HCEC 1CT (cell line): ENCODE measurements around the gene CHD3.

Experiments used
- DNase-seq: peaks from one replicate; pipeline ENCODE4 v3.0.0-alpha.2; 2017

The CHD3 gene

GRCh38 chr17:7875804-7876370, 12.7 kb upstream of the CHD3 start:
- no peak for DNase-seq

GRCh38 chr17:7878234-7878633, 10.4 kb upstream of the CHD3 start:
- DNase-seq = no peak

- no peak for DNase-seq
Measured at GRCh38 chr17:7880076-7880868, 8.3 kb upstream of the CHD3 start.

DNA sequence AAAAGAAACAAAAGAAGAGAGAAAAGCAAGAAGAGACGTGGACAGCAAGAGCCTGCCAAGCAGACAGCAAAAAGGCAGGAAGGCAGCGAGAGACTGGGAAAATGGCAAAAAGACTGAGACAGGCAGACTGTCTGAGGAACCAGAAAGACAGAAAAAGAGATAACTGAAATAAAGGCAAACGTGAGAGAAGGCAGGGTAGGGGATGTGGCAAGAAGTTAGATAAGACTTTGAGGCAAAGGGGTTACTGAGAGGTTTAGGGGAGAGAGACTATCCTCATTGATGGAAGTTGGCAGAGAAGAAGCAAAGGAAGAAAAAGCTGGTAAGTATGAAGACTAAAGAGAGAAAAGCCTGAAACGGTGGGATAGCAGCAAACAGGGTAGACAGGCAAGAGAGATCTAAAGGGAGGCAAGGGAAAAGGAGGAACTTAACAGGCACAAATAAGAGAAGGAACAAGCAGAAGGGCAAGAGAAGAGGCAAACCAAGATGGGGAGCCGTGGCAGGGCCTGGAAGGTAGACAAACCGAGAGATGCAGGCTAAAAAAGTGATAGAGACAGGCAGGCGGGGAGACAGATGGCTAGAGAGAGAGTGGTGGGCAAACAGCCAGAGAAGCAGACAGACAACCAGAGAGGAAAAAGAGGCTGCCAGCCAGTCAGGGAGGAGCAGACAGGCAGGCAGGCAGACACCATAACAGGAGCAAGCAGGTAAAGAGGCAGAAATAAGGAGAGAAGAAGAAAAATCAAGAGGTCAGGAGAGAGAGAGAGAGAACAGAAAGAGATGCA, 7.1 kb upstream of the CHD3 start:
- DNase-seq = no peak

DNA sequence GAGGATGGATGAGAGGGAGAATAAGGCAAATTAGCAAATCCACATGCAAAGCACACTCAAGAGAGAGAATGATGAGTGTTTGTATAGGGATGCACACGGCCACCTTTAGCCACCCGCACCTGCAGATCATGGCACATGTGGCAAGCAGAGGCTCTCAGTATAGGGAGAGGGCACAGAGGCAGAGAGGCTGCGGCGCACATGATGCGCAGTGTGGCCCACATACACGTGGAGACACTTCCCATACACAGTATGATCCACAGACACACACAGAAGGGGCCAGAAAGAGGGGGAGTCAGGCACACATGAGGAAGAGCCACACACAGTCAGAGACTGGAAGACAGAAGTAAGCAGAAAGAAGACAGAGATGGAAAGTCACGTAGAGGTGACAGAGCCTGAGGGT, 6.5 kb upstream of the CHD3 start:
- DNase-seq = no peak

GRCh38 chr17:7882629-7883028, 6.0 kb upstream of the CHD3 start:
- DNase-seq = no peak

DNA sequence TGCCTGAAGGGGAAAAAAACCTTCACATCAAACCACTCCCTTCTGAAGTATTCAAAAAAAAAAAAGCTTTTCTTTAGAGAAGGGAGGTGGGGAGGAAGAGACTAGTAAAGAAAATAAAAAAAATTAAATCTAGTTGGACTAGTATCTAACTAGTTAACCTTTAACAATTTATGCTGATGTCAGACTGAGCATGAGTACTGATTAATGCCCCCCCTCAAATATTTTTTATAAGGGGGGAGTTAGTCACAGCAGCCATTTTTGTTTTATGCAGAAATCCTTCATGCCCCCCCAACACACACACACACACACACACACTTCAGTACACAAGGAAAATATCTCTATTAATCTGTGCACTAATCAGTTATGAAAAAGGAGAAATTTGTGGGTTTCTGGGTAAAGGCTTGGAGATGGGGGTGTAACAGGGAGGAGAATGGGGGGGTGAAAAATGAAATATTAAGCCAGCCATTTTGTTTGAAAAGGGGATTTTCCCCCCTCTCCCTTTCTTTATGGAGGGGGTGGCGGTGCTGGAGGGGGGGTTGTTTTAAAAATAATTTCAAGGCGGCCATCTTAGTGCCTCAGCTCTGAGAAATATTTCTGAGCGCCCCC, 4.7 kb upstream of the CHD3 start:
- peak; percentile 30 for DNase-seq

DNA sequence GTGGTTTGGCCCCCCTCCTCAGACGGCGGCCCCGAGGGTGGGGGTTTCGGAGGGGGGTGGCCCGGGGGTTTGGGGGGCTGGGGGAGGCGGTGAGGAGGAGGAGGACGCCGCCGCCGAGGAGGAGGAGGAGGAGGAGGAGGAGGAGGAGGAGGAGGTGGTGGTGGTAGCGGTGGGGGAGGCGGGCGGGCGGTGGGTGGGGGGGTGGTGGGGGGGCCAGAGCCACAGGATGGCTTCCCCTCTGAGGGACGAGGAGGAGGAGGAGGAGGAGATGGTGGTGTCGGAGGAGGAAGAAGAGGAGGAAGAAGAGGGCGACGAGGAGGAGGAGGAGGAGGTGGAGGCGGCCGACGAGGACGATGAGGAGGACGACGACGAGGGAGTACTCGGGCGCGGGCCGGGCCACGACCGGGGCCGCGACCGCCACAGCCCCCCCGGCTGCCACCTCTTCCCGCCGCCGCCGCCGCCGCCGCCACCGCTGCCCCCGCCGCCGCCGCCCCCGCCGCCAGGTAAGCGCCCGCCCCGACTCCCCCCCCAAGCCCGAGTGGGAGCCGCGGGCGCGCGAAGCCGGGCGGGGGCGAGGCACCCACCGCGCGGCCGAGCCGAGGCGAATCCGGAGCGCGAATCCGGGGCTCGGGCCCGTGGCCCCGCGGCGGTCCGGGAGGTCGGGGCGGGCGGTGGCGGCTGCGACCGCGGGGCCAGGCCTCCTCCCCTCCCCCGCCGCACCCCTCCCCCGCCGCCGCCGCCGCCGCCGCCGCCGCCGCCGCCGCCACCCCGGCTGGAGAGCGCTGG, 3.8 kb upstream of the CHD3 start:
- DNase-seq = no peak

- peak; percentile 13 for DNase-seq
Measured at GRCh38 chr17:7885367-7886226, 3.0 kb upstream of the CHD3 start.

GRCh38 chr17:7886227-7887037, 2.2 kb upstream of the CHD3 start:
- DNase-seq = peak; percentile 42

- no peak for DNase-seq
Measured at GRCh38 chr17:7887038-7887481, 1.5 kb upstream of the CHD3 start.

GRCh38 chr17:7887482-7888183, 956 bp upstream of the CHD3 start:
- DNase-seq = peak; percentile 90

DNA sequence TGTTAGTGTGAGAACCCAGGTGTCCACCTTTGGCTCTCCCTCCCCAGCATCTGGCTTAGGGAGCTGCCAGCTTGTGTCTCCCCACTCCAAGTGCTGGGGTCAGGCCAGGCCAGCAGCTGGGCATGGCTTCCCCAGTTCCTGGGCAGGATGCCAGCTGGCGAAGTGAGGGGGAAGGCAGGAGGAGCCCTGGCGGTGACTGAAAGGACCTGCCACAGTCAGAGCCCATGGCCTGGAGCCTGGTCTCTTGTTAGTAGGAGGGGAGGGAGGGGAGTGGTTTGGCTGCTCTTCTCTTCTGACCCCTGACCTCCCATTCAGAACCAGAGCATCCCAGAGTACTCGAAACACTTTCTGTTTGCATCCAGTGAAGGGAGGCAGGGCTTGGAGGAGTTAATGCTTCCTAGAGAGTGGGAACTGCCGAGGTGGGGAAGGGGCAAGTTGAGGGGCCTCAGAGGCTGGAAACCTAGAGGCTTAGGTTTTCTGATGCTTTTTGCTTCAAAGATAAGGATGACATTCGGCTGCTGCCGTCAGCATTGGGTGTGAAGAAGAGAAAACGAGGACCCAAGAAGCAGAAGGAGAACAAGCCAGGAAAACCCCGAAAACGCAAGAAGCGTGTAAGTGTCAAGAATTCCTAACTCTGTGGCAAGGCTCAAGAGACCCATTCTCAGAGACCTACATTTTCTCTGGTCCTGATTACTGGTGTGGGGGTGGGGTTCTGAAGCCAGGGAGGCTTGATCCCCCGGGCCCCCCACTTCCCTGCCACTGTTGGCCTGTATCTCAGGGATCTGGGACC, 772 bp downstream of the CHD3 start:
- DNase-seq = peak; percentile 82

GRCh38 chr17:7893187-7893880, 4.7 kb downstream of the CHD3 start:
- DNase-seq = no peak

DNA sequence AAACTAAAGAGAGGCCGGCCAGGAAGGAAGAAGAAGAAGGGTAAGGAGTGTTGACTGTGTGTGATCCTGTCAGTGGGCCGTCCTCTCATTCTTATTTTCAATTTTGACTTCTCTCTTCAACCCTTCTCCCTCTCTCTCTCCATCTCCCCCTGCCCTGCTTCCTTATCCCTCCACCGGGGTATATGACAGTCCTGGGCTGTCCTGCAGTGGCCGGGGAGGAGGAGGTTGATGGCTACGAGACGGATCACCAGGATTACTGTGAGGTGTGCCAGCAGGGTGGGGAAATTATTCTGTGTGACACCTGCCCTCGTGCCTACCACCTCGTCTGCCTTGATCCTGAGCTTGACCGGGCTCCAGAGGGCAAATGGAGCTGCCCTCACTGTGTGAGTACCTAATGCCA, 5.6 kb downstream of the CHD3 start:
- DNase-seq = no peak

GRCh38 chr17:7894866-7895265, 6.3 kb downstream of the CHD3 start:
- no peak for DNase-seq

- no peak for DNase-seq
Measured at GRCh38 chr17:7897090-7897489, 8.5 kb downstream of the CHD3 start.

DNA sequence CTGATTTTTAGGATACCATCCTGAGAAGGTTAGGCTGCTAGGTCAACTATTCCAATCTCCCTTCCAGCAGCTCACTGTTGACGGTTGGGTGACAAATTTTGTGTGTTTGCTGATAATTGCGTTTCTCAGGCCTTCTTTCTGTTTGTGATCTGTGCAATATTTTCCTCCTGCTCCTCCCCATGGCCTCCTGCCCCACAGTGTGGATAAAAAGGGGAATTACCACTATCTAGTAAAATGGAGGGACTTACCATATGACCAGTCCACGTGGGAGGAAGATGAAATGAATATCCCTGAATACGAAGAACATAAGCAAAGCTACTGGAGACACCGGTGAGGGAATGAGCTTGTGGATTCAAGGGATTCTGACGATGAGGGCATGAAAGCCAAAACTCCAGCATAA, 9.2 kb downstream of the CHD3 start:
- DNase-seq = peak; percentile 22
